Measurements from ENCODE around the gene BEAN1.

BEAN1 gene

DNA sequence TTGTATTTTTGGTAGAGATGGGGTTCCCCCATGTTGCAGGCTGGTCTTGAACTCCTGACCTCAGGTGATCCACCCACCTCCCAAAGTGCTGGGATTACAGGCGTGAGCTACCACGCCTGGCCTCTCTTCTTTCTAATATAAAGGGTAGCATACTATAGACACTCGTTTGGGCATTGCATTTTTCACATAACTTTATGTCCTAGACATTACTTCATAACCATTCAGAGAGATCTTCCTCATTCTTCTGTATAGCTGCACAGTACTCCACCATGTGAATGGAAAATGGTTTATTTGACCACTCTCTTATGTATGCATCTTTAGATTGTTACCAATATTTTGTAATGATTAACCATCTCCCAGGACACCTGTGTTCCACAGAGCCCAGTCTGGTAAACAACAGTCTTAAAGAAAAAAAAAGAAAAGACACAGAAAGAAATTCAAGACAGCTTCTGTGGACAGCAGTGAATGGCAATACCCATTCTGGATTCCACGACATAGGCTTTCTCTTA is 80.7 kb downstream of the BEAN1 start:
- Histone ChIP-seq H3K36me3 (ENCODE audit: control insufficient read depth, insufficient read depth, low read length) (no peaks in the 10 kb centered on the region), H3K9me3 (ENCODE audit: control insufficient read depth, low read length) (no peaks in the 10 kb centered on the region), H3K4me1 (ENCODE audit: control insufficient read depth, insufficient read depth, low read length) (peaks cover 23% of the 10 kb centered on the region), H3K4me3 (ENCODE audit: insufficient read depth, low read depth, low read length) (no peak overlapping the region), H3K27ac (ENCODE audit: insufficient read depth, low read depth, low read length, poor library complexity, severe bottlenecking) (no peak overlapping the region), H3K27me3 (ENCODE audit: control insufficient read depth, insufficient read depth, low read length, poor library complexity, severe bottlenecking) (no peaks in the 10 kb centered on the region)
- 89% methylated on average over 4 of the region's 4 CpGs for WGBS, 2 experiments

GRCh38 chr16:66508248-66508913 is 81.3 kb downstream of the BEAN1 start:
- peaks cover 23% of the 10 kb centered on the region for H3K4me1 ChIP-seq (ENCODE audit: control insufficient read depth, insufficient read depth, low read length)
- no peaks in the 10 kb centered on the region for H3K36me3 ChIP-seq (ENCODE audit: control insufficient read depth, insufficient read depth, low read length)
- WGBS, 2 experiments: 91 to 95% methylated on average over 7 of the region's 7 CpGs
- H3K9me3 ChIP-seq (ENCODE audit: control insufficient read depth, low read length): no peaks in the 10 kb centered on the region
- no peak overlapping the region for H3K4me3 ChIP-seq (ENCODE audit: insufficient read depth, low read depth, low read length)
- no peaks in the 10 kb centered on the region for H3K27me3 ChIP-seq (ENCODE audit: control insufficient read depth, insufficient read depth, low read length, poor library complexity, severe bottlenecking)
- no peak overlapping the region for H3K27ac ChIP-seq (ENCODE audit: insufficient read depth, low read depth, low read length, poor library complexity, severe bottlenecking)

- no peaks in the 10 kb centered on the region for H3K36me3 ChIP-seq (ENCODE audit: control insufficient read depth, insufficient read depth, low read length)
- no peak overlapping the region for H3K27ac ChIP-seq (ENCODE audit: insufficient read depth, low read depth, low read length, poor library complexity, severe bottlenecking)
- H3K4me1 ChIP-seq (ENCODE audit: control insufficient read depth, insufficient read depth, low read length): peaks cover 23% of the 10 kb centered on the region
- no peaks in the 10 kb centered on the region for H3K27me3 ChIP-seq (ENCODE audit: control insufficient read depth, insufficient read depth, low read length, poor library complexity, severe bottlenecking)
- WGBS, 2 experiments: 90 to 96% methylated on average over 8 to 9 of the region's 9 CpGs
- H3K4me3 ChIP-seq (ENCODE audit: insufficient read depth, low read depth, low read length): no peak overlapping the region
- H3K9me3 ChIP-seq (ENCODE audit: control insufficient read depth, low read length): no peaks in the 10 kb centered on the region
These were observed 81.9 kb downstream of the BEAN1 start for GRCh38 chr16:66508914-66509496.

- Histone ChIP-seq H3K9me3 (ENCODE audit: control insufficient read depth, low read length) (no peaks in the 10 kb centered on the region), H3K36me3 (ENCODE audit: control insufficient read depth, insufficient read depth, low read length) (no peaks in the 10 kb centered on the region), H3K27me3 (ENCODE audit: control insufficient read depth, insufficient read depth, low read length, poor library complexity, severe bottlenecking) (no peaks in the 10 kb centered on the region), H3K4me3 (ENCODE audit: insufficient read depth, low read depth, low read length) (no peak overlapping the region), H3K4me1 (ENCODE audit: control insufficient read depth, insufficient read depth, low read length) (peaks cover 23% of the 10 kb centered on the region), H3K27ac (ENCODE audit: insufficient read depth, low read depth, low read length, poor library complexity, severe bottlenecking) (no peak overlapping the region)
- 89 to 93% methylated on average over 5 of the region's 5 CpGs for WGBS, 2 experiments
These were observed 82.5 kb downstream of the BEAN1 start for GRCh38 chr16:66509576-66509975.

DNA sequence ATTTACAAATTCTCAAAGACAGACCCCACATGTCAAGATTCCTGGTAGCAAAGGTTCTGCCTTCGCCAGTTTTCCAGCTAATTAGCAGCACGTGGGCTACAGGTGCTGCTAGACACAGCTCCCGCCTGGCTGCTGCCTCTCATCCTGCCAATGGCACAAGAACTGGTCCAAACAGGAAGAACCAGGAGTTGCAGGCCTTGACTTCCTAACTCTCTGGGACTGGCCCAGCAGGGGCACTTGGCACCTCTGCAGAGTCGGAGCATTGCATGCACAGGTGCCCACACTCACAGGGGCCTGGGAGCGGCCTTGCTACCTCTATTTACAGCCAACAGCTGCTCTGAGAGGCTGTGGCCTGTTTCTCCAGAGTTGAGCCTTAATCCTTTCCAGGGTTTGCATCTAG is 83.2 kb downstream of the BEAN1 start:
- Histone ChIP-seq H3K27ac (ENCODE audit: insufficient read depth, low read depth, low read length, poor library complexity, severe bottlenecking) (no peak overlapping the region), H3K4me3 (ENCODE audit: insufficient read depth, low read depth, low read length) (no peak overlapping the region), H3K4me1 (ENCODE audit: control insufficient read depth, insufficient read depth, low read length) (peaks cover 23% of the 10 kb centered on the region), H3K36me3 (ENCODE audit: control insufficient read depth, insufficient read depth, low read length) (no peaks in the 10 kb centered on the region), H3K9me3 (ENCODE audit: control insufficient read depth, low read length) (no peaks in the 10 kb centered on the region), H3K27me3 (ENCODE audit: control insufficient read depth, insufficient read depth, low read length, poor library complexity, severe bottlenecking) (no peaks in the 10 kb centered on the region)
- 91 to 92% methylated on average over 5 of the region's 5 CpGs for WGBS, 2 experiments

- Histone ChIP-seq H3K9me3 (ENCODE audit: control insufficient read depth, low read length) (no peaks in the 10 kb centered on the region), H3K27ac (ENCODE audit: insufficient read depth, low read depth, low read length, poor library complexity, severe bottlenecking) (peak overlapping the region; percentile 13), H3K4me3 (ENCODE audit: insufficient read depth, low read depth, low read length) (no peak overlapping the region), H3K27me3 (ENCODE audit: control insufficient read depth, insufficient read depth, low read length, poor library complexity, severe bottlenecking) (no peaks in the 10 kb centered on the region), H3K36me3 (ENCODE audit: control insufficient read depth, insufficient read depth, low read length) (no peaks in the 10 kb centered on the region), H3K4me1 (ENCODE audit: control insufficient read depth, insufficient read depth, low read length) (peaks cover 23% of the 10 kb centered on the region)
- WGBS, 2 experiments: 81 to 82% methylated on average over 12 of the region's 12 CpGs
These were observed 83.9 kb downstream of the BEAN1 start for GRCh38 chr16:66510711-66511601.

DNA sequence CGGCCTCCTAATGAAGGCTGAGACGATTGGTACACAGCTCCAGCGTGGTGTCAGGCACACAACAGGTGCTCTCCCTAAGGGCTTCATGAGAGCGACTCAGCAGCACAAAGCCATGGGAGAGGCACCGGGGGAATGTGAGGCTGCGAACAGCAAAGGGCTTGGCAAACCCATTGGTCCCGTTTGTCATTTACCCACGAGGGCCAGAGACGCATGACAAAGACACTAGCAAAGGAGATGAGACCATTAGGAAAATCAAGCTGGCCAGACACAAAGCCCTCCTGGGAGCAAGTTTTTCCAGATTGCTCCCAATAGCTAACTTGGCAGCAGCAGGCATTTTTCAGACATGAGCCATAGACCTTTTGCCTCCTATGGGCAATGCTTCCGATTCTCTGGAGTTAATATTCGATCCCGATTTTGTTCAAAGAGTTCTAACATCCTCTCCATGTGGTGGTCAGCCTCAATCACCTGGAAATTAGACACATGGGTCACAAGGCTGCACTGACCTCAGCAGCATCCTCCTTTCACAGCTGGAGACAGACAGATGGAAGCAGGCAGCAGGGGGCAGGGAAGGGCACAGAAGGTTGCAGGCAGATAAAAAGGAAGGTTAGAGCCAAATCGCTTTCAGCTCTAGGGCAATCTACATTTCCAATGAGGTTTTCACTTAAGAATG is 84.6 kb downstream of the BEAN1 start:
- Histone ChIP-seq H3K4me1 (ENCODE audit: control insufficient read depth, insufficient read depth, low read length) (peaks cover 25% of the 10 kb centered on the region), H3K9me3 (ENCODE audit: control insufficient read depth, low read length) (no peaks in the 10 kb centered on the region), H3K4me3 (ENCODE audit: insufficient read depth, low read depth, low read length) (no peak overlapping the region), H3K27me3 (ENCODE audit: control insufficient read depth, insufficient read depth, low read length, poor library complexity, severe bottlenecking) (no peaks in the 10 kb centered on the region), H3K27ac (ENCODE audit: insufficient read depth, low read depth, low read length, poor library complexity, severe bottlenecking) (peak overlapping the region; percentile 13), H3K36me3 (ENCODE audit: control insufficient read depth, insufficient read depth, low read length) (no peaks in the 10 kb centered on the region)
- 29 to 31% methylated on average over 13 of the region's 13 CpGs for WGBS, 2 experiments

- Histone ChIP-seq H3K27me3 (ENCODE audit: control insufficient read depth, insufficient read depth, low read length, poor library complexity, severe bottlenecking) (no peaks in the 10 kb centered on the region), H3K4me1 (ENCODE audit: control insufficient read depth, insufficient read depth, low read length) (peaks cover 28% of the 10 kb centered on the region), H3K27ac (ENCODE audit: insufficient read depth, low read depth, low read length, poor library complexity, severe bottlenecking) (no peak overlapping the region), H3K36me3 (ENCODE audit: control insufficient read depth, insufficient read depth, low read length) (no peaks in the 10 kb centered on the region), H3K4me3 (ENCODE audit: insufficient read depth, low read depth, low read length) (no peak overlapping the region), H3K9me3 (ENCODE audit: control insufficient read depth, low read length) (no peaks in the 10 kb centered on the region)
- WGBS, 2 experiments: 85 to 86% methylated on average over 15 of the region's 15 CpGs
These were observed 85.4 kb downstream of the BEAN1 start for GRCh38 chr16:66512272-66513110.

DNA sequence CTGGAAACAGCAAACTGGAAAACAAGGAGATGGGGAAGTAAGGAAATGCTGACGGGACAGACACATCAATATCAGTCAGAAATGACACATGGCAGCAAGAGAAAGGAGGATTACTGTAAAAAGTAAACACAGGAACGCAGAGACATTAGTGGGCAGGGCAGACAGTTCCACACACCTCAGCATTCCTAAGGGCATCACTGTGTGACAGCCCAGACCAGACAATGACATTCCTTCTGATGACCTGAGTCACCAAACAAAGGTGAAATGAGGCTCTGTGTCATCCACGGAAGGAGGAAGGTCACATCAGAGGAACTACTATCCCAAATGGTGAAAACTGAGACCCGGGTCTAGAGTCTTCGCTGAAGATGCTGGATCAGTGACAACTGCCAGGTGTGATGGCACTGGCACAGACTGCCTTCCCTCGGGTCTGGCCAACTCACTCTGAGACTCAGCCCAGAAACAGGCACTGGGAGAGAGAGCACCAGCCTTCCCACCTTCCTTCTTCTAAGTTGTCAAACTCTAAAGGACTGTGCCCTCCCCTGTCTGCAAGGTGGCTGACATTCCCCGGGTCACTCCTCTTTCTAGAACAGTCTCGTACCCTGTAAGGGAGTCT is 86.1 kb downstream of the BEAN1 start:
- Histone ChIP-seq H3K9me3 (ENCODE audit: control insufficient read depth, low read length) (no peaks in the 10 kb centered on the region), H3K4me1 (ENCODE audit: control insufficient read depth, insufficient read depth, low read length) (peaks cover 28% of the 10 kb centered on the region), H3K27ac (ENCODE audit: insufficient read depth, low read depth, low read length, poor library complexity, severe bottlenecking) (no peak overlapping the region), H3K4me3 (ENCODE audit: insufficient read depth, low read depth, low read length) (no peak overlapping the region), H3K27me3 (ENCODE audit: control insufficient read depth, insufficient read depth, low read length, poor library complexity, severe bottlenecking) (no peaks in the 10 kb centered on the region), H3K36me3 (ENCODE audit: control insufficient read depth, insufficient read depth, low read length) (no peaks in the 10 kb centered on the region)
- 88 to 92% methylated on average over 8 of the region's 8 CpGs for WGBS, 2 experiments

All from ectodermal cell (in vitro differentiated cells).